ENCODE results near the gene EXD3.
A peak's percentile ranks its signal among the peaks of the same experiment; 100 is the strongest.

The EXD3 gene

DNA sequence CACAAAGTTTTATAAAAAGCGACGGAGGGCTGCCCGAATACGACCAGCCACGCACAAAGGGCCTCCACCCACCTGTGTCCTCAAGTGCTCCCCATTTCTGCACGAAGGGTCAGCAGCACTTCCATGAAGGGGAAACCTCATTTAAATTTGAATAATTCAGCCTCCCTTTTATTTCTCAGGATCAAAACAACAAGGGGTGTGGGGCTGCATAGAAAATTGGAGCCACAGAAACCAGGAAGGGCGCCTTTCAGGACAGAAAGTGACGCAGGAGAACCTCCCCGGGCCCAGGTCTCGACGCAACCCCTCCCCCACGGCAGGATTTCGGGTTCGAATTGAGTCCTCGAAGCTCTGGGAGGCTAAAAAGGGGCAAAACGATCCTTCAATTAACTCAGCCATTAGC, 123.0 kb downstream of the EXD3 start:
- Histone ChIP-seq H3K27me3 (ENCODE audit: control insufficient read depth, insufficient read depth, low read length) (peaks cover 53% of the 10 kb centered on the region), H3K9ac (ENCODE audit: low read depth, low read length) (no peak overlapping the region)

DNA sequence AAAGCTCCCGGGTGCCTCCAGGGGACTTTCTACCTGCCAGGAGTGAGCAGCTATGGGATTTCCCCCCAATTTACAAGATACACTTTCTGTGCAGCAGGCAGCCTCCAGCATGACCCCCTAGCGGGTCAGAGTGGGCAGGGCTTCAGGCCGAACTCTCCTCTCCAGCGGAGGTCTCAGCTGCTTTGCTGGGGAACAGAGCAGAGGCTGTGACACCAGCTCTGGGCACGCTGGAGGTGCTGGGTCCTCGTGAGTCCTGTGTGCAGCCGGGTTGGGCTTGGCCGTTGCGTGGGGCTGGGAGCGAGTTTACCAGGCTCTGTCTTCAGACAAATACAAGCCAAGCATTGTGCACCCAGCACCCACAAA, 123.8 kb downstream of the EXD3 start:
- Histone ChIP-seq H3K27me3 (ENCODE audit: control insufficient read depth, insufficient read depth, low read length) (peaks cover 59% of the 10 kb centered on the region), H3K4me2 (ENCODE audit: low read length) (no peak overlapping the region), H3K36me3 (ENCODE audit: insufficient read depth, low read length) (no peaks in the 10 kb centered on the region), H3K9ac (ENCODE audit: low read depth, low read length) (no peak overlapping the region), H3K4me3 (ENCODE audit: low read length) (no peak overlapping the region), H3K9me3 (replicated peaks; ENCODE audit: low read length) (no peaks in the 10 kb centered on the region), H3K4me1 (ENCODE audit: control insufficient read depth, insufficient read depth, low read length) (peaks cover 15% of the 10 kb centered on the region)

More for the DNA sequence above, 123.0 kb downstream of the EXD3 start:
- Histone ChIP-seq H3K9me3 (replicated peaks; ENCODE audit: low read length) (no peaks in the 10 kb centered on the region), H3K36me3 (ENCODE audit: insufficient read depth, low read length) (no peaks in the 10 kb centered on the region), H3K4me3 (ENCODE audit: low read length) (no peak overlapping the region), H3K4me2 (ENCODE audit: low read length) (no peak overlapping the region), H3K4me1 (ENCODE audit: control insufficient read depth, insufficient read depth, low read length) (peaks cover 19% of the 10 kb centered on the region)

DNA sequence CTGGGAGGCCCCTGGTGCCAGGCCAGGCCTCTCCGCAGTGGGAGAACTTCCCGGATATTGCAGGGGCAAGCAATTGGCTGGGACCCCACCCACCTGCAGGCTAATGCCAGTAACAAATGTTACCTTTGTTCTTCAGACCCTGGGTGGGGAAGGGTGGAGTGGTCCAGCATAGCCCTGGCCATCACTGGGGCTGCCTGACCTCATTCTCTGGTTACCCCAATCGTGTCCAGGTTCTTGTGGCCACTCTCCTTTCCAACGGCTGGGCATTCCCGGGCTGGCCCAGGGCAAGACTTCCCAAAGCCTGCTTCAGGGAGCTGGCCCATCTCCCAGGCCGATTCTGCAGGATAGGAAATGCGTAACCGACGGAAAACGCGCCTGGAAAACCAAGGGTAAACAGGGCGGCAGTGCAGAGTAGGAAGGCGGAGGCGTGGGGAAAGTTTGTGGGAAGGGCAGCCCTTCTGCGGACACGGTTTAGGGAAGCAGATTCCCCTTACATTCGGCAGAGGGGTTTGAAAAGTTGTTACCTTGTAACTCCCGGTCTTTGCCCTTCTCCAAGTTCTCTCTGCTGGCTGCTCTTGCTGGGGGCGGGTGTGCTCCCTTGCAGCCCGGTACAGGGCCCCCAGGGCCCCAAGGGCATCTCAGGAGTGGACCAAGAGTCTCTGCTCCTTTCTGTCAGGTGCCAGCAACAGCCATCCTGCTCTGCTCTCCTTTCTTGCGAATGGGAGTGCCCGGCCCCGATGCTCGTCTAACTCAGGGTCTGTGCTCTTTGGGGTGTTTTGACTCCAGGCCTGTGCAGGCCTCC, 124.4 kb downstream of the EXD3 start:
- Histone ChIP-seq H3K9ac (ENCODE audit: low read depth, low read length) (no peak overlapping the region), H3K4me1 (ENCODE audit: control insufficient read depth, insufficient read depth, low read length) (peaks cover 15% of the 10 kb centered on the region), H3K27me3 (ENCODE audit: control insufficient read depth, insufficient read depth, low read length) (peaks cover 65% of the 10 kb centered on the region), H3K9me3 (replicated peaks; ENCODE audit: low read length) (no peaks in the 10 kb centered on the region), H3K4me3 (ENCODE audit: low read length) (no peak overlapping the region), H3K4me2 (ENCODE audit: low read length) (no peak overlapping the region), H3K36me3 (ENCODE audit: insufficient read depth, low read length) (no peaks in the 10 kb centered on the region)

DNA sequence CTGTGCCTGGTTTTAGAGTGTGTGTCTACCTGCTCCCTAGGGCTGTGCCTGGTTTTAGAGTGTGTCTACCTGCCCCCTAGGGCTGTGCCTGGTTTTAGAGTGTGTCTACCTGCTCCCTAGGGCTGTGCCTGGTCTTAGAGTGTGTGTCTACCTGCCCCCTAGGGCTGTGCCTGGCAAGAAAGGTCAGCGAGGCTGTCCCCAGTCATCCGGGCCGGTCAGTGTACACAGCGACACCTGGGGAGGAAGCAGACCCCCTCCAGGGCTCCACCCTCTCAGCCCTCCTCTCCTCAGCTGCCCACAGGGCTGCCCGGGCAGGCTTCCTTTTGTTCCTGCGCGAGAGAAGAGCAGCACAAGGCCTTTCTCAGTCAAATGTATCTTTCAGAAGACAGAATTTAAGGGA, 125.0 kb downstream of the EXD3 start:
- Histone ChIP-seq H3K4me3 (ENCODE audit: low read length) (no peak overlapping the region), H3K9me3 (replicated peaks; ENCODE audit: low read length) (no peaks in the 10 kb centered on the region), H3K4me1 (ENCODE audit: control insufficient read depth, insufficient read depth, low read length) (peaks cover 15% of the 10 kb centered on the region), H3K4me2 (ENCODE audit: low read length) (no peak overlapping the region), H3K27me3 (ENCODE audit: control insufficient read depth, insufficient read depth, low read length) (peaks cover 70% of the 10 kb centered on the region), H3K9ac (ENCODE audit: low read depth, low read length) (no peak overlapping the region), H3K36me3 (ENCODE audit: insufficient read depth, low read length) (no peaks in the 10 kb centered on the region)

DNA sequence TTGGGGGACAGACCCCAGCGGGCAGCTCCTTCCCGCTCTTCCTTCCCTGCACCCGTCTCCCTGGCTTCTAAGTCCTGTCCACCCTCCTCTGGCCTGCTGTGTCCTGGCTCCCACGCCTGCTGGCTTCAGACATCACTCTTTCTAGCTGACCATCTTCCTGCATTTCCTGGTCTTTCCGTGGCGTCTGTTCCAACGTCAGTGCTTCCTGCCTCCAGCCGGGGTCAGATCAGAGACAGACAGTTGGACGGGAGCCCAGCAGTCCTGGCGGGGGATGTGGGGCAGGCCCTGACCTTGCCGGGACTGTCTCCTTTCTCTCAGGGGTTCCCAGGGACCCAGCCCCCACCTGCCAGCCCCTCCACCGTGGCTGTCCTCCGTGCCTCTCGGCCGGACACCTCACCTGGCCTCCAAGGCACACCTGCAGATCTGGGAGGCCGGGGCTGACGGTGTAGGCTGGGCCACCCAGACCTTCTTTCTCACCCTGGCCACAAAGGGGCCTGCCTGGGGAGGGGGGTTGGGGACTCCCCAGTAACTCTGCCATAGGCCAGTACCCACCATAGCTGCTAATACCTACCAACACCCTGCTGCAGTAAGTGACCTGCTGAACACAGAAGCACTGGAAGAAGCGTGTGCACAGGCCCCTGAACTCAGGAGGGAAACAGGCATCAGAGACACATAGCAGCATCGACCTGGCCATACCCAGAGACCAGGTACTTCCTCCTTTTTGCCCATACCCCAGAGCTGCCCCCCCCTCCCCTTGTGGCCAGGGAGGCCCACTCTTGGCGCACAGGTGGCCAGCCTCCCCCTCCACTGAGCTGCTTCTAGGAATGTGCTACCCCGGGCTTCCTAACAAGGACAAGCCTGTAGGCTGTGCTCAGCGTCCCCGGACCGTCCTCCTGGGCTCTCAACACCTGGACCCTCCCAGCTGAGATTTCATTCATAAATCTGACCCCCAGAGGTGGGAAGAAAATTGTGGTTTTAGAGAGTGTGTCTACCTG, 126.0 kb downstream of the EXD3 start:
- no peaks in the 10 kb centered on the region for H3K9me3 ChIP-seq (replicated peaks; ENCODE audit: low read length)
- H3K4me1 ChIP-seq (ENCODE audit: control insufficient read depth, insufficient read depth, low read length) = peaks cover 15% of the 10 kb centered on the region
- no peak overlapping the region for H3K4me2 ChIP-seq (ENCODE audit: low read length)
- no peak overlapping the region for H3K4me3 ChIP-seq (ENCODE audit: low read length)
- no peak overlapping the region for H3K9ac ChIP-seq (ENCODE audit: low read depth, low read length)
- no peaks in the 10 kb centered on the region for H3K36me3 ChIP-seq (ENCODE audit: insufficient read depth, low read length)
- peaks cover 72% of the 10 kb centered on the region for H3K27me3 ChIP-seq (ENCODE audit: control insufficient read depth, insufficient read depth, low read length)

DNA sequence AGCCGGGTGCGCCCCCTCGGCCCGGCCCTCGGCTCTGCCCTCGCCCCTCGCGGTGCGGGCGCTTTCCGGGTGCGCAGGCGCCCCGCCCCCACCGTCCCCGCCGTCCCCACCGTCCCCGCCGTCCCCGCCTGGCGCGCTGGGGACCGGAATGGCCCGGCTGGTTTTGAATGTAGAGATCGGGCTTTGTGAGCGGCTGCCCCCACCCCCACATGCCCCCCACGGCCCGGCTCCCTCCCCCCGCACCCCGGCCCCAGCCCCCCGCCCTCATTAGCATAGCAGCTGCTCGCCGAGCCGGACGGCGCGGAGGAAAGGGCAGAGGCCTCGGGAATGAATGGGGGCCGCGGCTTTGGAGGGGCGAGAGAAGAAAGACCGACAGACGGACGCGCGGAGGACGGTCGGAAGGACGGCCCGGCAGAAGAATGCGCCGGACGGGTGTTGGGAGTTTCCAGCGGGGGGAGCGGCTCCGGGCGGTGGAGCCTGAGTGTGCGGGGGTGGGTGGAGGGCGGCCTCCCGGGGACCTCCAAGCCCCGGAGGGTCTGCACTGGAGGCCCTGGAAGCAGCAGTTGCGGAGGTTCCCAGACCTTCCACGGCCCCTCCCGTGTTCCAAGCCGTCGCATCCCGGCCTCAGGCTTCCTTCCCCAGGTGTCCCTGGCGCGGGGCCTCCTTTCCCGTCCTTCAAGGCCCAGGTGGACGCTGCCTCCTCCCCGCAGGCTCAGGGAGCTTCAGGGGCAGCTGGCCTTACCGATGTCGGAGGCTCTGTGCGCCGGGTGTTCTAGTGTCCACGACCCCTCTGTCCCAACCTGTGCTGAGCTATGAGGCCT, 126.9 kb downstream of the EXD3 start:
- H3K4me3 ChIP-seq (ENCODE audit: low read length) = no peak overlapping the region
- H3K4me1 ChIP-seq (ENCODE audit: control insufficient read depth, insufficient read depth, low read length) = peaks cover 9% of the 10 kb centered on the region
- H3K9me3 ChIP-seq (replicated peaks; ENCODE audit: low read length) = no peaks in the 10 kb centered on the region
- no peaks in the 10 kb centered on the region for H3K36me3 ChIP-seq (ENCODE audit: insufficient read depth, low read length)
- H3K4me2 ChIP-seq (ENCODE audit: low read length) = peak overlapping the region; percentile 67
- peaks cover 68% of the 10 kb centered on the region for H3K27me3 ChIP-seq (ENCODE audit: control insufficient read depth, insufficient read depth, low read length)
- no peak overlapping the region for H3K9ac ChIP-seq (ENCODE audit: low read depth, low read length)

DNA sequence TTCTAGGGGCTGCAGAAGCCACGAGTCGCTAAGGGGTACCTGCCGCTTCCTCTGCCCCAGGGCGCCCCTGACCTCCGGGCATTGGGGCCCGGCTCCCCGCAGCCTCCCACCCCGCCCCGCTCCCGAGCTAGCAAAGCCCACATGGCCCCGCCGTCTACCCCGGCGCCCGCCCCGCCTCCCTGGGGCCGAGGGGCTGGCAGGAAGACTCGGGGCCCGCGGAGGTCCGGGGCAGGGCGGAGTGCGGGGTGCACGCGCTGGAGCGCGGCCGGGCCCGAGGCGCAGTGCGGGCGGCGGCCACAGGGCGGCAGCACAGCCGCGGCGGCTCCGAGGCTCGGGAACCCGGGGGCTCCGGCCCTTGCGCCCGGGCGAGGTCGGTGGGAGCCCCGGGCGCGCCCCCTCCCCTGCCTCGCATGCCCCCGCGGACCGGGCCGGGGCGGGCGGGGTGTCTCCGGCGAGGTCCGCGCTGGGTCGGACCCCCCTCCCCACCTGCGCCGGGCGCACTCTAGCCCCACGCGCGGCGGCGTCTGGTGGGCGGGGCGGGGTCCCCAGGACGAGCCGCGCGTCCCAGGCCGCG, 127.6 kb downstream of the EXD3 start:
- Histone ChIP-seq H3K9ac (ENCODE audit: low read depth, low read length) (no peak overlapping the region), H3K4me2 (ENCODE audit: low read length) (peak overlapping the region; percentile 67), H3K36me3 (ENCODE audit: insufficient read depth, low read length) (no peaks in the 10 kb centered on the region), H3K4me1 (ENCODE audit: control insufficient read depth, insufficient read depth, low read length) (peaks cover 4% of the 10 kb centered on the region), H3K27me3 (ENCODE audit: control insufficient read depth, insufficient read depth, low read length) (peaks cover 62% of the 10 kb centered on the region), H3K4me3 (ENCODE audit: low read length) (peak overlapping the region; percentile 42), H3K9me3 (replicated peaks; ENCODE audit: low read length) (no peaks in the 10 kb centered on the region)

DNA sequence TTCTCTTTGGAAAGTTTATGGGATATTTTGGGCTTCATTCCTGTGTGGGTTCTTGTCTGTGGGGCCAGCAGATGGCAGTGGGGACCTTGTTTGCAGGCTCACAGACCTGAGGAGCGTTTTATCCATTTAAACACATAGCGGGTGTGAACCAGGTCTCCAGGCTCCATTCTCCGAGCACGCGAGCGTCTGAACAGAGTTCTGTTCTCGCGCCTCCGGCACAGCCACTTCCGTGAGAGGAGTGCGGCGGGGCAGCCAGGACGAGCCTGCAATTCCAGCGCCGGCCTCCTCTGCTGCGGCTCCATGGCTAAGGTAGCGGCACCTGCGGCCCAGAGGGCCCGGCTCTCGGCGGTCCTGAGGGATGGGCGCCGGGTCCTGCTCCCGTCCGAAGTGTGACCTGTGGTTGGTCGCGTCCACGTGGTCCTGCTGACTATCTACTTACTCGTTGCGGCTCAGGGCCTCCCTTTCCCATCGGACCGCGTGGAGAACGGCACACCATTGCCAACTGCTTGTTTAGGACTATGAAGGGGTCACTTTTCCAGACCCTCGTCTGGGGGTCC, 128.2 kb downstream of the EXD3 start:
- Histone ChIP-seq H3K9me3 (replicated peaks; ENCODE audit: low read length) (no peaks in the 10 kb centered on the region), H3K36me3 (ENCODE audit: insufficient read depth, low read length) (no peaks in the 10 kb centered on the region), H3K4me1 (ENCODE audit: control insufficient read depth, insufficient read depth, low read length) (peaks cover 4% of the 10 kb centered on the region), H3K27me3 (ENCODE audit: control insufficient read depth, insufficient read depth, low read length) (peaks cover 56% of the 10 kb centered on the region), H3K4me3 (ENCODE audit: low read length) (peak overlapping the region; percentile 28), H3K4me2 (ENCODE audit: low read length) (peak overlapping the region; percentile 67), H3K9ac (ENCODE audit: low read depth, low read length) (no peak overlapping the region)

DNA sequence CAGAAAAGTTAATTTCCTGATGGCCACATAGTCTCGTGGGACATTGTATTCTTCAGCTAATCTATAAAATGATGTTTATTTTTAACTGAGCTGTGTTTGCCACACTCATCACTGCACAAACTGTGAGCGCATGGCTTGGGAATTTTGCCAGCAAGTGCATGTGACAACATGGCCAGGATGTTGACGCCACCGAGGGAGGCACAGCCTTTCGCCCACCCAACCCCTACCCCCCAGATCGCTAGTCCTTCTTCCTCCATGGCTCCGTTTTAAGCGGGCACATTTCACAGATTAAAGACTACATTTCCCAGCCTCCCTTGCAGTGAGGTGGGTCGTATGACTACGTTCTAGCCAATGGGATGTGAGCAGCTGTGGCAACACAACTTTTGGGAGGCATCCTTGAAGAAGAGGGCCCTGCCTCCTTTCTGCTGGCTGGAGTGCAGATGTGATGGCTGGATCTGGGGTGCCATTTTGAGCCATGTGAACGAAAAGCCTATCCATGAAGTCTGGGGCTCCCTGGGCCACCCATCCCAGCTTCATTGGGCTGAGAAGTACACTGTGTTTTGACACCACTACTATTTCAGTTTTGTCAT, 128.8 kb downstream of the EXD3 start:
- Histone ChIP-seq H3K9me3 (replicated peaks; ENCODE audit: low read length) (no peaks in the 10 kb centered on the region), H3K4me1 (ENCODE audit: control insufficient read depth, insufficient read depth, low read length) (peaks cover 4% of the 10 kb centered on the region), H3K4me3 (ENCODE audit: low read length) (no peak overlapping the region), H3K27me3 (ENCODE audit: control insufficient read depth, insufficient read depth, low read length) (peaks cover 51% of the 10 kb centered on the region), H3K9ac (ENCODE audit: low read depth, low read length) (no peak overlapping the region), H3K4me2 (ENCODE audit: low read length) (no peak overlapping the region), H3K36me3 (ENCODE audit: insufficient read depth, low read length) (no peaks in the 10 kb centered on the region)

DNA sequence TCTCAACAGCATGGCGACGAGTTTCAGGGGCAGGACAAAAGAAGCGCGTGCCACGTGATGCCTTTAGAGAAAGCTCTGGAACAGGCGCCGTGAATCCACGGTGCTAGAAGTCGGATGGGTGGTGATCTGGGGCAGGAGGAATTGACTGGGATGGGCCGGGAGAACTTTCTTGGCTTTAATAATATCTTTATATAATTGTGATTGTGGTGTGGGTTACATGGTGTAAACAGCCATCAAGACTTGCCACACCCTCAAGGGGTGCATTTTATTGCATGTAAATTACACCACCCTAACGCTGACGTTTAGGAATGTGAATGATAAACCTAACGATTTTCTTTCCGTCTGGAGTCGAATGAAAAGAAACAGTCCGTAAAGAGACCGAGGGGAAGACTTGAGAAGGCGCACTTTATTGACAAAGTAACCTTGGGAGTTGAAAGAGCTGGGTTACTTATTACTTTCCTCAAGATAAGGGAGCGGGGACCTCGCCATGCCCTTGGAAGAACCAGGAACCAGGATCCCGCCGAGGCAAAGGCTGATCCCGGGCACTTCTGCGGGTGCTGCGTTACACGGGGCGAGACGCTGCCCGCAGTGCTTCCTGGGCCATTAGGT, 129.4 kb downstream of the EXD3 start:
- no peak overlapping the region for H3K9ac ChIP-seq (ENCODE audit: low read depth, low read length)
- no peak overlapping the region for H3K4me3 ChIP-seq (ENCODE audit: low read length)

More for the DNA sequence above, 129.4 kb downstream of the EXD3 start:
- Histone ChIP-seq H3K4me1 (ENCODE audit: control insufficient read depth, insufficient read depth, low read length) (peaks cover 4% of the 10 kb centered on the region), H3K36me3 (ENCODE audit: insufficient read depth, low read length) (no peaks in the 10 kb centered on the region), H3K27me3 (ENCODE audit: control insufficient read depth, insufficient read depth, low read length) (peaks cover 45% of the 10 kb centered on the region), H3K4me2 (ENCODE audit: low read length) (no peak overlapping the region), H3K9me3 (replicated peaks; ENCODE audit: low read length) (no peaks in the 10 kb centered on the region)
